GM23338 (cell line): ENCODE results near the gene COL4A1. TPM values are rescaled to one million over a fixed set of nuclear protein-coding genes. Genes with fewer than 3 reads are reported as not detected.

Source experiments
- ATAC-seq: fragments of 200-7000 bp; cut with Tn5 transposase; 3 replicates; pipeline ENCODE4 v1.9.1; 2020
- DNase-seq: peaks from one replicate; pipeline ENCODE4 v3.0.0-alpha.2; 2015; ENCODE audit warnings: low spot score
- H2AFZ ChIP-seq: fragments of 200-600 bp; sonication (generic); 2 replicates; pipeline ENCODE4 v1.8.0; 2016; ENCODE audit warnings: antibody characterized with exemption, mild to moderate bottlenecking, moderate library complexity
- H3F3A ChIP-seq: fragments of 200-600 bp; sonication (generic); replicated peaks from 2 replicates; pipeline ENCODE4 v1.8.0; 2017; ENCODE audit warnings: antibody characterized with exemption, mixed run types, low read depth
- H3K27ac ChIP-seq: fragments of 200-600 bp; sonication (generic); 2 replicates; pipeline ENCODE4 v1.6.1; 2016; ENCODE audit warnings: low read depth
- H3K27me3 ChIP-seq: fragments of 200-600 bp; sonication (generic); 2 replicates; pipeline ENCODE4 v1.8.0; 2016; ENCODE audit warnings: mild to moderate bottlenecking, mixed run types, moderate library complexity; ENCODE audit not compliant: insufficient read depth
- H3K36me3 ChIP-seq: fragments of 200-600 bp; sonication (generic); 2 replicates; pipeline ENCODE4 v1.8.0; 2016; ENCODE audit warnings: mild to moderate bottlenecking; ENCODE audit not compliant: insufficient read depth
- H3K4me1 ChIP-seq: fragments of 200-600 bp; sonication (generic); 2 replicates; pipeline ENCODE4 v1.8.0; 2016; ENCODE audit warnings: mild to moderate bottlenecking, moderate library complexity; ENCODE audit not compliant: insufficient read depth
- H3K4me2 ChIP-seq: fragments of 200-600 bp; sonication (generic); 2 replicates; pipeline ENCODE4 v1.7.1; 2017; ENCODE audit warnings: mixed run types
- H3K4me3 ChIP-seq: fragments of 200-600 bp; sonication (generic); 2 replicates; pipeline ENCODE4 v1.6.1; 2016; ENCODE audit warnings: mixed run types
- H3K79me2 ChIP-seq: fragments of 200-600 bp; sonication (generic); replicated peaks from 2 replicates; pipeline ENCODE4 v1.8.0; 2017; ENCODE audit warnings: mild to moderate bottlenecking; ENCODE audit not compliant: insufficient read depth
- H3K9me2 ChIP-seq: fragments of 200-600 bp; sonication (generic); 2 replicates; pipeline ENCODE4 v1.8.0; 2017; ENCODE audit not compliant: insufficient read depth
- H4K20me1 ChIP-seq: fragments of 200-600 bp; sonication (generic); replicated peaks from 2 replicates; pipeline ENCODE4 v1.8.0; 2017; ENCODE audit warnings: mild to moderate bottlenecking; ENCODE audit not compliant: insufficient read depth
- H3K27ac Mint-ChIP-seq: 2 replicates; pipeline ENCODE4 v1.8.0; 2020; ENCODE audit warnings: inconsistent platforms, mild to moderate bottlenecking, moderate library complexity, mixed read lengths
- H3K27me3 Mint-ChIP-seq: 3 replicates; pipeline ENCODE4 v1.8.0; 2022; ENCODE audit warnings: low read depth, mild to moderate bottlenecking, moderate library complexity, mixed read lengths, inconsistent platforms; ENCODE audit not compliant: insufficient read depth, poor library complexity
- H3K36me3 Mint-ChIP-seq: 3 replicates; pipeline ENCODE4 v1.8.0; 2021; ENCODE audit warnings: low read depth, mild to moderate bottlenecking, inconsistent platforms, moderate library complexity, mixed read lengths
- H3K4me1 Mint-ChIP-seq: 3 replicates; pipeline ENCODE4 v1.8.0; 2020; ENCODE audit warnings: mild to moderate bottlenecking, inconsistent platforms, mixed read lengths
- H3K4me3 Mint-ChIP-seq: 3 replicates; pipeline ENCODE4 v1.8.0; 2021; ENCODE audit warnings: moderate library complexity, mild to moderate bottlenecking, inconsistent platforms, mixed read lengths
- H3K9me3 Mint-ChIP-seq: 3 replicates; pipeline ENCODE4 v1.8.0; 2020; ENCODE audit warnings: moderate library complexity, mild to moderate bottlenecking, inconsistent platforms, mixed read lengths
- CREB1 ChIP-seq: fragments of 250-450 bp; sonication (Bioruptor Pico); IDR thresholded peaks from 2 replicates; pipeline ENCODE4 v1.5.0; 2020; ENCODE audit warnings: low read depth, mild to moderate bottlenecking, moderate library complexity
- CTCF ChIP-seq, 2 experiments: fragments of 200-600 bp in 1 of 2; sonication (generic) in 1 of 2; conservative IDR thresholded peaks; 2 replicates each; pipeline versions ENCODE4 v1.5.1 to v1.6.1; 2016 to 2017; ENCODE audit warnings: antibody characterized with exemption in 2 of 2, low read depth in 2 of 2, mild to moderate bottlenecking in 2 of 2, moderate library complexity in 1 of 2
- ETS1 ChIP-seq: IDR thresholded peaks from 2 replicates; pipeline ENCODE4 v1.6.1; 2016; ENCODE audit warnings: antibody characterized with exemption
- EZH2phosphoT487 ChIP-seq: fragments of 200-600 bp; sonication (generic); IDR thresholded peaks from one replicate; pipeline ENCODE4 v1.8.1; 2018; ENCODE audit warnings: antibody characterized with exemption; ENCODE audit not compliant: unreplicated experiment
- NANOG ChIP-seq: IDR thresholded peaks from 2 replicates; pipeline ENCODE4 v1.6.1; 2016; ENCODE audit warnings: antibody characterized with exemption, borderline replicate concordance
- POLR2AphosphoS5 ChIP-seq: IDR thresholded peaks from 2 replicates; pipeline ENCODE4 v1.6.1; 2016; ENCODE audit warnings: antibody characterized with exemption, low read depth
- REST ChIP-seq: IDR thresholded peaks from one replicate; pipeline ENCODE4 v1.6.1; 2018; ENCODE audit warnings: antibody characterized with exemption; ENCODE audit not compliant: unreplicated experiment
- ZNF114 ChIP-seq: fragments of 250-450 bp; sonication (Bioruptor Pico); IDR thresholded peaks from 2 replicates; pipeline ENCODE4 v1.5.0; 2020; ENCODE audit warnings: mild to moderate bottlenecking, moderate library complexity
- ZNF331 ChIP-seq: fragments of 250-450 bp; sonication (Bioruptor Pico); IDR thresholded peaks from 2 replicates; pipeline ENCODE4 v1.5.0; 2020; ENCODE audit warnings: low read depth, mild to moderate bottlenecking, moderate library complexity
- polyA plus RNA-seq: library from polyadenylated mRNA; unstranded; fragments of >200 nt; fragmentation: Nextera tagmentation; extraction: Ambion mirVana; gene quantifications from 2 replicates; pipeline ENCODE4 v1.2.1, GENCODE V29; 2016
- total RNA-seq: library from RNA; depleted of rRNA; stranded (reverse); fragments of >200 nt; shearing (Covaris generic); gene quantifications from 2 replicates; pipeline ENCODE4 v1.2.3, GENCODE V29; 2014

The COL4A1 gene
- total and polyA plus RNA-seq, 2 experiments from 2014 or later: 39.1 to 110 TPM

- TF ChIP-seq POLR2AphosphoS5: no peak
- TF ChIP-seq ZNF331 (CRISPR knock-in tag): no peak
- TF ChIP-seq CREB1 (CRISPR knock-in tag): no peak
- TF ChIP-seq CTCF (conservative IDR thresholded peaks at IDR 0.05; ENCODE audit: low read depth in 2 of 2): no peak
- no peak for TF ChIP-seq ETS1
Observed at GRCh38 chr13:110307767-110308655, 1.1 kb upstream of the COL4A1 start (continued).

DNA sequence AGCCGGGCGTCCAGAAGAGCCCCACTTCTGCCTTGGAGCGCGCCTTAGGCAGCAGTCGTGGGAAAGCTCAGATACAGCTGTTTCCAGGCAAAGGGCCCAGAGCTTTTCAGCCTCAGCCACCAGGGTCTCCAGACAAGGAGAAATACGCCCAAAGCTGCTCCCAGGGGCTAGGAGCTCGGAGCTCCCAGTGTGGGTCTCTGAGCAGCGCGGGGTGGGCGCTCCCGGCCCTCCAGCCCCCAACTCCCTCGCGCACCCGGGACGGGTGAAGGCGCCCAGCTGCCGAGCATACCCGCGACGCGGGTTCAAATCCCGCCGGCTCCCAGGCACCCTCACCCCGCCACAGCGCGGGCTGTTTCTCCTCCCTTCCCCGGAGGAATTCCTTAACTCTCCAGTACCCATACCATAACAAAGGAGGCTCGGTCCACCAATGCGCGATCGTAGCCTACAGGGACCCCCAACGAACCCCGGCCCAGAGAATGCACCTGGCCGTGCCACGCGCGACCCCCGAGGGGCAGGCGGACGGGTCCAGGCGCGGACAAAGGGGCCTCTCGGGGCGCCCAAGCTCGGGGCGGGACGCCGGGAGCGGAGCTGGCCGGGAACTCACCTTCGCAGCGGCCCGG lies 507 bp downstream of the COL4A1 start:
- Mint-ChIP-seq H3K4me3 (peak overlapping the region; percentile 80), H3K4me1 (peaks cover 38% of the 10 kb centered on the region), H3K27ac (no peak overlapping the region), H3K9me3 (peaks cover 3% of the 10 kb centered on the region; the same call in 1 of the 3 replicates), H3K27me3 (peaks cover 21% of the 10 kb centered on the region), H3K36me3 (peaks cover 2% of the 10 kb centered on the region; the same call in 2 of the 3 replicates)
- no peaks in the 10 kb centered on the region for H3F3A ChIP-seq
- H3K4me2 ChIP-seq: peak overlapping the region; percentile 95
- no peaks in the 10 kb centered on the region; the same call in 1 of the 2 replicates for H3K9me2 ChIP-seq
- no peaks in the 10 kb centered on the region; the same call in 1 of the 2 replicates for H4K20me1 ChIP-seq
- peaks cover 35% of the 10 kb centered on the region for H3K4me1 ChIP-seq
- H2AFZ ChIP-seq: peak overlapping the region; percentile 56; the same call in 1 of the 2 replicates
- peak overlapping the region; percentile 98 for H3K4me3 ChIP-seq
- H3K27ac ChIP-seq: no peak overlapping the region
- ATAC-seq: peak; percentile 42
- peaks cover 31% of the 10 kb centered on the region for H3K27me3 ChIP-seq
- H3K79me2 ChIP-seq: peaks cover 63% of the 10 kb centered on the region
- peak; percentile 64 for DNase-seq
- H3K36me3 ChIP-seq: peaks cover 6% of the 10 kb centered on the region; the same call in 1 of the 2 replicates
- TF ChIP-seq ETS1 (no peak), ZNF114 (CRISPR knock-in tag) (no peak), EZH2phosphoT487 (no peak), CREB1 (CRISPR knock-in tag) (no peak), ZNF331 (CRISPR knock-in tag) (no peak), REST (no peak), CTCF (conservative IDR thresholded peaks at IDR 0.05; ENCODE audit: low read depth in 2 of 2) (no peak), POLR2AphosphoS5 (no peak), NANOG (no peak)
